Caco-2 (cell line): Measurements from ENCODE around the gene LRRC75A. TPM values are rescaled to one million over a fixed set of nuclear protein-coding genes. Genes with fewer than 3 reads are reported as not detected.

Experiments
- BruUV-seq: library from RNA; stranded (reverse); fragments of 400-500 nt; replicated peaks from 2 replicates; lab custom pipeline; 2021; lab: Mats Ljungman, UMichigan
- CTCF ChIA-PET: fragments of 300-600 bp; sonication (Branson Sonifier 250); formaldehyde crosslinking; loops from one replicate; lab custom pipeline; 2022; ENCODE audit warnings: antibody characterized with exemption; lab: Charles Lee
- POLR2A ChIA-PET: fragments of 300-600 bp; sonication (Branson Sonifier 250); formaldehyde crosslinking; loops from one replicate; lab custom pipeline; 2022; ENCODE audit warnings: antibody characterized with exemption; lab: Charles Lee
- DNase-seq, 2 experiments: peaks; one replicate each; pipeline versions ENCODE4 v3.0.0 to v3.0.0-alpha.2; 2020 to 2022
- H3K27me3 ChIP-seq: replicated peaks from 2 replicates; pipeline ENCODE4 v1.6.0; 2011; ENCODE audit warnings: low read length; ENCODE audit not compliant: control insufficient read depth, insufficient read depth
- H3K36me3 ChIP-seq: 2 replicates; pipeline ENCODE4 v1.5.1; 2011; ENCODE audit warnings: low read length; ENCODE audit not compliant: control insufficient read depth, insufficient read depth
- H3K4me1 ChIP-seq: fragments of 250-450 bp; sonication (Bioruptor Pico); 2 replicates; pipeline ENCODE4 v1.5.1; 2020; ENCODE audit warnings: mild to moderate bottlenecking
- H3K4me3 ChIP-seq: 2 replicates; pipeline ENCODE4 v1.5.1; 2011; ENCODE audit warnings: low read depth, mild to moderate bottlenecking, control low read depth, low read length
- H3K9me3 ChIP-seq: fragments of 250-450 bp; sonication (Bioruptor Pico); 2 replicates; pipeline ENCODE4 v1.5.1; 2020; ENCODE audit warnings: mild to moderate bottlenecking, moderate library complexity
- H3K27ac Mint-ChIP-seq: one replicate; pipeline ENCODE4 v1.8.0; 2022; ENCODE audit warnings: mixed read lengths; ENCODE audit not compliant: unreplicated experiment
- H3K27me3 Mint-ChIP-seq: one replicate; pipeline ENCODE4 v1.8.0; 2022; ENCODE audit warnings: mixed read lengths; ENCODE audit not compliant: insufficient read depth, unreplicated experiment
- H3K36me3 Mint-ChIP-seq: one replicate; pipeline ENCODE4 v1.8.0; 2022; ENCODE audit warnings: mild to moderate bottlenecking, mixed read lengths; ENCODE audit not compliant: insufficient read depth, unreplicated experiment
- H3K4me1 Mint-ChIP-seq: one replicate; pipeline ENCODE4 v1.8.0; 2022; ENCODE audit warnings: low read depth, mixed read lengths; ENCODE audit not compliant: unreplicated experiment
- H3K4me3 Mint-ChIP-seq: one replicate; pipeline ENCODE4 v1.8.0; 2022; ENCODE audit warnings: mild to moderate bottlenecking, moderate library complexity, mixed read lengths; ENCODE audit not compliant: unreplicated experiment
- H3K9me3 Mint-ChIP-seq: one replicate; pipeline ENCODE4 v1.8.0; 2022; ENCODE audit warnings: mixed read lengths; ENCODE audit not compliant: unreplicated experiment
- CTCF ChIP-seq, 2 experiments: fragments of 200-600 bp in 1 of 2; IDR thresholded peaks; 1 replicate in 1 of 2; 2 replicates in 1 of 2; pipeline versions ENCODE4 v1.5.1 to v1.8.0; 2011 to 2022; ENCODE audit warnings: antibody characterized with exemption in 1 of 2, control low read depth in 1 of 2, inconsistent platforms in 1 of 2, low read depth in 1 of 2, low read length in 1 of 2, mild to moderate bottlenecking in 1 of 2, moderate library complexity in 1 of 2; ENCODE audit not compliant: insufficient read depth in 1 of 2, severe bottlenecking in 1 of 2, unreplicated experiment in 1 of 2
- intact Hi-C: fragments of 100-400 bp; cut with micrococcal nuclease; formaldehyde crosslinking; loops from one replicate; pipeline ENCODE4 v1.10.0; 2022; ENCODE audit not compliant: unreplicated experiment
- total RNA-seq: library from RNA; stranded (reverse); gene quantifications from 2 replicates; pipeline ENCODE4 v1.2.3, GENCODE V29; 2022

The LRRC75A gene
- total RNA-seq, 1 experiment from 2014 or later = 4.5 TPM

- H3K27me3 ChIP-seq = no peaks in the 10 kb centered on the region
- H3K4me3 ChIP-seq = no peak overlapping the region
- H3K36me3 Mint-ChIP-seq = peaks cover 85% of the 10 kb centered on the region
- no peak for TF ChIP-seq CTCF (IDR thresholded peaks at IDR 0.05; ENCODE audit: insufficient read depth in 1 of 2, low read depth in 1 of 2, low read length in 1 of 2, severe bottlenecking in 1 of 2, unreplicated experiment in 1 of 2)
- BruUV-seq = no TSS peak
- H3K27me3 Mint-ChIP-seq = no peaks in the 10 kb centered on the region
- ChIA-PET POLR2A (interaction anchor here (1.2 kb wide), 1 partner anchor 9 kb away, joined by 8 read pairs; no protein-coding TSS in a partner anchor), CTCF (interaction anchor here (0.9 kb wide), 1 partner anchor 74 kb away, joined by 3 read pairs; no protein-coding TSS in a partner anchor)
- no peaks in the 10 kb centered on the region for H3K9me3 ChIP-seq
- no peaks in the 10 kb centered on the region for H3K9me3 Mint-ChIP-seq
- H3K4me1 Mint-ChIP-seq = peaks cover 7% of the 10 kb centered on the region
- no peak overlapping the region for H3K4me3 Mint-ChIP-seq
- peaks cover 13% of the 10 kb centered on the region for H3K36me3 ChIP-seq
- H3K27ac Mint-ChIP-seq = no peak overlapping the region
- peaks cover 18% of the 10 kb centered on the region for H3K4me1 ChIP-seq
- intact Hi-C loops = no loop called here
- no peak for DNase-seq
These were observed 44.3 kb downstream of the LRRC75A start for GRCh38 chr17:16447676-16448075.

- Mint-ChIP-seq H3K27me3 (no peaks in the 10 kb centered on the region), H3K4me1 (peaks cover 15% of the 10 kb centered on the region), H3K27ac (peak overlapping the region; percentile 67), H3K36me3 (peaks cover 97% of the 10 kb centered on the region), H3K9me3 (no peaks in the 10 kb centered on the region), H3K4me3 (peak overlapping the region; percentile 4)
- BruUV-seq = no TSS peak
- intact Hi-C loops = no loop called here
- H3K4me3 ChIP-seq = no peak overlapping the region
- H3K36me3 ChIP-seq = peaks cover 19% of the 10 kb centered on the region
- CTCF ChIA-PET = interaction anchor here (0.6 to 1.3 kb wide), 3 partner anchors 8 to 75 kb away, joined by 4 to 5 read pairs (median 4); no protein-coding TSS in a partner anchor
- no peaks in the 10 kb centered on the region for H3K9me3 ChIP-seq
- no peak for TF ChIP-seq CTCF (IDR thresholded peaks at IDR 0.05; ENCODE audit: insufficient read depth in 1 of 2, low read depth in 1 of 2, low read length in 1 of 2, severe bottlenecking in 1 of 2, unreplicated experiment in 1 of 2)
- no peak for DNase-seq
- peaks cover 29% of the 10 kb centered on the region for H3K4me1 ChIP-seq
- H3K27me3 ChIP-seq = no peaks in the 10 kb centered on the region
- POLR2A ChIA-PET = no interaction called here
These were observed 45.5 kb downstream of the LRRC75A start for GRCh38 chr17:16446338-16446983.

- intact Hi-C loops = loop anchor here (5.0 kb wide), 1 partner anchor 157 kb away; no protein-coding TSS in a partner anchor
- Histone ChIP-seq H3K4me3 (no peak overlapping the region), H3K27me3 (no peaks in the 10 kb centered on the region), H3K9me3 (no peaks in the 10 kb centered on the region), H3K36me3 (peaks cover 28% of the 10 kb centered on the region), H3K4me1 (peaks cover 40% of the 10 kb centered on the region)
- Mint-ChIP-seq H3K27ac (peak overlapping the region; percentile 80), H3K27me3 (no peaks in the 10 kb centered on the region), H3K9me3 (no peaks in the 10 kb centered on the region), H3K36me3 (peaks cover 100% of the 10 kb centered on the region), H3K4me3 (no peak overlapping the region), H3K4me1 (peaks cover 15% of the 10 kb centered on the region)
- no peak for TF ChIP-seq CTCF (IDR thresholded peaks at IDR 0.05; ENCODE audit: insufficient read depth in 1 of 2, low read depth in 1 of 2, low read length in 1 of 2, severe bottlenecking in 1 of 2, unreplicated experiment in 1 of 2)
- ChIA-PET POLR2A (interaction anchor here (0.7 kb wide), 1 partner anchor 54 kb away, joined by 3 read pairs; no protein-coding TSS in a partner anchor), CTCF (no interaction called here)
- BruUV-seq = no TSS peak
- DNase-seq = peak; percentile 39 to 65
These were observed 47.6 kb downstream of the LRRC75A start for GRCh38 chr17:16444258-16444886.
